ENCODE data around the gene SPTAN1.

The SPTAN1 gene

GRCh38 chr9:128614728-128615127, 62.3 kb downstream of the SPTAN1 start:
- DNase-seq = no peak
- no peaks in the 10 kb centered on the region for H3K4me1 Mint-ChIP-seq
- no peak overlapping the region for H3K4me3 Mint-ChIP-seq
- ATAC-seq = no peak
- no peaks in the 10 kb centered on the region for H3K27me3 Mint-ChIP-seq
- peak overlapping the region in 1 of 2 donors; percentile 19 for H3K27ac Mint-ChIP-seq
- H3K9me3 Mint-ChIP-seq = no peaks in the 10 kb centered on the region

GRCh38 chr9:128615571-128615970, 63.2 kb downstream of the SPTAN1 start:
- no peaks in the 10 kb centered on the region for H3K9me3 Mint-ChIP-seq
- DNase-seq (no peak), ATAC-seq (no peak)
- H3K27me3 Mint-ChIP-seq = no peaks in the 10 kb centered on the region
- H3K4me3 Mint-ChIP-seq = no peak overlapping the region
- no peak overlapping the region for H3K27ac Mint-ChIP-seq
- no peaks in the 10 kb centered on the region for H3K4me1 Mint-ChIP-seq

GRCh38 chr9:128617943-128618342, 65.6 kb downstream of the SPTAN1 start:
- Mint-ChIP-seq H3K27me3 (no peaks in the 10 kb centered on the region), H3K4me1 (no peaks in the 10 kb centered on the region), H3K9me3 (no peaks in the 10 kb centered on the region), H3K4me3 (no peak overlapping the region), H3K27ac (no peak overlapping the region)
- DNase-seq = no peak
- no peak for ATAC-seq

- no peaks in the 10 kb centered on the region for H3K27me3 Mint-ChIP-seq
- ATAC-seq (no peak), DNase-seq (no peak)
- no peak overlapping the region for H3K27ac Mint-ChIP-seq
- H3K9me3 Mint-ChIP-seq = no peaks in the 10 kb centered on the region
- H3K4me1 Mint-ChIP-seq = no peaks in the 10 kb centered on the region
- no peak overlapping the region for H3K4me3 Mint-ChIP-seq
Measured at GRCh38 chr9:128619127-128619526, 66.7 kb downstream of the SPTAN1 start.

GRCh38 chr9:128619779-128620178, 67.4 kb downstream of the SPTAN1 start:
- DNase-seq (no peak), ATAC-seq (no peak)
- Mint-ChIP-seq H3K4me3 (no peak overlapping the region), H3K27me3 (no peaks in the 10 kb centered on the region), H3K27ac (peak overlapping the region in 1 of 2 donors; percentile 19), H3K9me3 (no peaks in the 10 kb centered on the region), H3K4me1 (no peaks in the 10 kb centered on the region)

GRCh38 chr9:128621730-128622455, 69.5 kb downstream of the SPTAN1 start:
- ATAC-seq (no peak), DNase-seq (no peak)
- Mint-ChIP-seq H3K9me3 (no peaks in the 10 kb centered on the region), H3K27me3 (no peaks in the 10 kb centered on the region), H3K4me1 (peaks cover 4% of the 10 kb centered on the region), H3K27ac (no peak overlapping the region), H3K4me3 (no peak overlapping the region)

GRCh38 chr9:128624566-128624965, 72.2 kb downstream of the SPTAN1 start:
- H3K4me1 Mint-ChIP-seq = peaks cover 4% of the 10 kb centered on the region
- H3K4me3 Mint-ChIP-seq = no peak overlapping the region
- H3K27ac Mint-ChIP-seq = no peak overlapping the region
- DNase-seq (no peak), ATAC-seq (no peak)
- no peaks in the 10 kb centered on the region for H3K27me3 Mint-ChIP-seq
- H3K9me3 Mint-ChIP-seq = no peaks in the 10 kb centered on the region

GRCh38 chr9:128625391-128626146, 73.2 kb downstream of the SPTAN1 start:
- DNase-seq (no peak), ATAC-seq (no peak)
- Mint-ChIP-seq H3K27me3 (no peaks in the 10 kb centered on the region), H3K4me3 (no peak overlapping the region), H3K9me3 (no peaks in the 10 kb centered on the region), H3K27ac (peak overlapping the region in 1 of 2 donors; percentile 48), H3K4me1 (peaks cover 4% of the 10 kb centered on the region)

GRCh38 chr9:128626181-128626580, 73.8 kb downstream of the SPTAN1 start:
- H3K4me1 Mint-ChIP-seq = peaks cover 4% of the 10 kb centered on the region
- H3K27me3 Mint-ChIP-seq = no peaks in the 10 kb centered on the region
- ATAC-seq (no peak), DNase-seq (no peak)
- peak overlapping the region in 1 of 2 donors; percentile 71 for H3K27ac Mint-ChIP-seq
- no peaks in the 10 kb centered on the region for H3K9me3 Mint-ChIP-seq
- H3K4me3 Mint-ChIP-seq = no peak overlapping the region

GRCh38 chr9:128627127-128627715, 74.8 kb downstream of the SPTAN1 start:
- ATAC-seq = no peak
- no peaks in the 10 kb centered on the region for H3K27me3 Mint-ChIP-seq

GRCh38 chr9:128627906-128628305, 75.5 kb downstream of the SPTAN1 start:
- ATAC-seq = no peak
- no peak for DNase-seq
- H3K27me3 Mint-ChIP-seq = no peaks in the 10 kb centered on the region
- H3K4me3 Mint-ChIP-seq = no peak overlapping the region
- H3K9me3 Mint-ChIP-seq = no peaks in the 10 kb centered on the region
- peak overlapping the region in 1 of 2 donors; percentile 89 for H3K27ac Mint-ChIP-seq
- peaks cover 4% of the 10 kb centered on the region for H3K4me1 Mint-ChIP-seq

More at GRCh38 chr9:128627127-128627715, 74.8 kb downstream of the SPTAN1 start:
- Mint-ChIP-seq H3K9me3 (no peaks in the 10 kb centered on the region), H3K27ac (no peak overlapping the region), H3K4me1 (peaks cover 4% of the 10 kb centered on the region), H3K4me3 (no peak overlapping the region)
- no peak for DNase-seq

- Mint-ChIP-seq H3K9me3 (no peaks in the 10 kb centered on the region), H3K4me3 (no peak overlapping the region), H3K27me3 (no peaks in the 10 kb centered on the region), H3K27ac (no peak overlapping the region), H3K4me1 (peaks cover 4% of the 10 kb centered on the region)
- no peak for ATAC-seq
- no peak for DNase-seq
Measured at GRCh38 chr9:128628471-128629048, 76.2 kb downstream of the SPTAN1 start.

GRCh38 chr9:128629136-128629535, 76.7 kb downstream of the SPTAN1 start:
- ATAC-seq = no peak
- Mint-ChIP-seq H3K27ac (no peak overlapping the region), H3K9me3 (no peaks in the 10 kb centered on the region), H3K27me3 (no peaks in the 10 kb centered on the region), H3K4me1 (peaks cover 4% of the 10 kb centered on the region), H3K4me3 (no peak overlapping the region)
- DNase-seq = no peak

GRCh38 chr9:128629852-128630545, 77.6 kb downstream of the SPTAN1 start:
- DNase-seq (no peak), ATAC-seq (no peak)
- H3K4me3 Mint-ChIP-seq = no peak overlapping the region
- no peaks in the 10 kb centered on the region for H3K9me3 Mint-ChIP-seq
- H3K4me1 Mint-ChIP-seq = peaks cover 3% of the 10 kb centered on the region
- H3K27ac Mint-ChIP-seq = peak overlapping the region in 1 of 2 donors; percentile 85
- no peaks in the 10 kb centered on the region for H3K27me3 Mint-ChIP-seq

- no peaks in the 10 kb centered on the region for H3K27me3 Mint-ChIP-seq
- DNase-seq = no peak
- no peak for ATAC-seq
- no peaks in the 10 kb centered on the region for H3K9me3 Mint-ChIP-seq
- H3K4me3 Mint-ChIP-seq = no peak overlapping the region
- H3K27ac Mint-ChIP-seq = peak overlapping the region in 1 of 2 donors; percentile 85
- H3K4me1 Mint-ChIP-seq = no peaks in the 10 kb centered on the region
Measured at GRCh38 chr9:128631636-128632035, 79.2 kb downstream of the SPTAN1 start.
